GM23338 (cell line): Measurements from ENCODE around the gene CLCN1. TPM values are rescaled to one million over a fixed set of nuclear protein-coding genes. Genes with fewer than 3 reads are reported as not detected.

Experiments used
- ATAC-seq: fragments of 200-7000 bp; cut with Tn5 transposase; 3 replicates; pipeline ENCODE4 v1.9.1; 2020
- DNase-seq: peaks from one replicate; pipeline ENCODE4 v3.0.0-alpha.2; 2015; ENCODE audit warnings: low spot score
- H2AFZ ChIP-seq: fragments of 200-600 bp; sonication (generic); 2 replicates; pipeline ENCODE4 v1.8.0; 2016; ENCODE audit warnings: antibody characterized with exemption, mild to moderate bottlenecking, moderate library complexity
- H3F3A ChIP-seq: fragments of 200-600 bp; sonication (generic); replicated peaks from 2 replicates; pipeline ENCODE4 v1.8.0; 2017; ENCODE audit warnings: antibody characterized with exemption, mixed run types, low read depth
- H3K27ac ChIP-seq: fragments of 200-600 bp; sonication (generic); 2 replicates; pipeline ENCODE4 v1.6.1; 2016; ENCODE audit warnings: low read depth
- H3K27me3 ChIP-seq: fragments of 200-600 bp; sonication (generic); 2 replicates; pipeline ENCODE4 v1.8.0; 2016; ENCODE audit warnings: mild to moderate bottlenecking, mixed run types, moderate library complexity; ENCODE audit not compliant: insufficient read depth
- H3K36me3 ChIP-seq: fragments of 200-600 bp; sonication (generic); 2 replicates; pipeline ENCODE4 v1.8.0; 2016; ENCODE audit warnings: mild to moderate bottlenecking; ENCODE audit not compliant: insufficient read depth
- H3K4me1 ChIP-seq: fragments of 200-600 bp; sonication (generic); 2 replicates; pipeline ENCODE4 v1.8.0; 2016; ENCODE audit warnings: mild to moderate bottlenecking, moderate library complexity; ENCODE audit not compliant: insufficient read depth
- H3K4me2 ChIP-seq: fragments of 200-600 bp; sonication (generic); 2 replicates; pipeline ENCODE4 v1.7.1; 2017; ENCODE audit warnings: mixed run types
- H3K4me3 ChIP-seq: fragments of 200-600 bp; sonication (generic); 2 replicates; pipeline ENCODE4 v1.6.1; 2016; ENCODE audit warnings: mixed run types
- H3K79me2 ChIP-seq: fragments of 200-600 bp; sonication (generic); replicated peaks from 2 replicates; pipeline ENCODE4 v1.8.0; 2017; ENCODE audit warnings: mild to moderate bottlenecking; ENCODE audit not compliant: insufficient read depth
- H3K9me2 ChIP-seq: fragments of 200-600 bp; sonication (generic); 2 replicates; pipeline ENCODE4 v1.8.0; 2017; ENCODE audit not compliant: insufficient read depth
- H4K20me1 ChIP-seq: fragments of 200-600 bp; sonication (generic); replicated peaks from 2 replicates; pipeline ENCODE4 v1.8.0; 2017; ENCODE audit warnings: mild to moderate bottlenecking; ENCODE audit not compliant: insufficient read depth
- H3K27ac Mint-ChIP-seq: 2 replicates; pipeline ENCODE4 v1.8.0; 2020; ENCODE audit warnings: inconsistent platforms, mild to moderate bottlenecking, moderate library complexity, mixed read lengths
- H3K27me3 Mint-ChIP-seq: 3 replicates; pipeline ENCODE4 v1.8.0; 2022; ENCODE audit warnings: low read depth, mild to moderate bottlenecking, moderate library complexity, mixed read lengths, inconsistent platforms; ENCODE audit not compliant: insufficient read depth, poor library complexity
- H3K36me3 Mint-ChIP-seq: 3 replicates; pipeline ENCODE4 v1.8.0; 2021; ENCODE audit warnings: low read depth, mild to moderate bottlenecking, inconsistent platforms, moderate library complexity, mixed read lengths
- H3K4me1 Mint-ChIP-seq: 3 replicates; pipeline ENCODE4 v1.8.0; 2020; ENCODE audit warnings: mild to moderate bottlenecking, inconsistent platforms, mixed read lengths
- H3K4me3 Mint-ChIP-seq: 3 replicates; pipeline ENCODE4 v1.8.0; 2021; ENCODE audit warnings: moderate library complexity, mild to moderate bottlenecking, inconsistent platforms, mixed read lengths
- H3K9me3 Mint-ChIP-seq: 3 replicates; pipeline ENCODE4 v1.8.0; 2020; ENCODE audit warnings: moderate library complexity, mild to moderate bottlenecking, inconsistent platforms, mixed read lengths
- CREB1 ChIP-seq: fragments of 250-450 bp; sonication (Bioruptor Pico); IDR thresholded peaks from 2 replicates; pipeline ENCODE4 v1.5.0; 2020; ENCODE audit warnings: low read depth, mild to moderate bottlenecking, moderate library complexity
- NANOG ChIP-seq: IDR thresholded peaks from 2 replicates; pipeline ENCODE4 v1.6.1; 2016; ENCODE audit warnings: antibody characterized with exemption, borderline replicate concordance
- POLR2AphosphoS5 ChIP-seq: IDR thresholded peaks from 2 replicates; pipeline ENCODE4 v1.6.1; 2016; ENCODE audit warnings: antibody characterized with exemption, low read depth
- polyA plus RNA-seq: library from polyadenylated mRNA; unstranded; fragments of >200 nt; fragmentation: Nextera tagmentation; extraction: Ambion mirVana; gene quantifications from 2 replicates; pipeline ENCODE4 v1.2.1, GENCODE V29; 2016
- total RNA-seq: library from RNA; depleted of rRNA; stranded (reverse); fragments of >200 nt; shearing (Covaris generic); gene quantifications from 2 replicates; pipeline ENCODE4 v1.2.3, GENCODE V29; 2014
- TF ChIP-seq, protein P1 (sequence below): fragments of 250-450 bp; sonication (Bioruptor Pico); IDR thresholded peaks from 2 replicates; pipeline ENCODE4 v1.5.0; 2020; ENCODE audit warnings: mild to moderate bottlenecking, moderate library complexity
- TF ChIP-seq, protein P2 (sequence below): IDR thresholded peaks from one replicate; pipeline ENCODE4 v1.6.1; 2018; ENCODE audit warnings: antibody characterized with exemption; ENCODE audit not compliant: unreplicated experiment

The CLCN1 gene
- total and polyA plus RNA-seq, 2 experiments from 2014 or later = 0.38 to 0.48 TPM

- TF ChIP-seq, protein P1, sequence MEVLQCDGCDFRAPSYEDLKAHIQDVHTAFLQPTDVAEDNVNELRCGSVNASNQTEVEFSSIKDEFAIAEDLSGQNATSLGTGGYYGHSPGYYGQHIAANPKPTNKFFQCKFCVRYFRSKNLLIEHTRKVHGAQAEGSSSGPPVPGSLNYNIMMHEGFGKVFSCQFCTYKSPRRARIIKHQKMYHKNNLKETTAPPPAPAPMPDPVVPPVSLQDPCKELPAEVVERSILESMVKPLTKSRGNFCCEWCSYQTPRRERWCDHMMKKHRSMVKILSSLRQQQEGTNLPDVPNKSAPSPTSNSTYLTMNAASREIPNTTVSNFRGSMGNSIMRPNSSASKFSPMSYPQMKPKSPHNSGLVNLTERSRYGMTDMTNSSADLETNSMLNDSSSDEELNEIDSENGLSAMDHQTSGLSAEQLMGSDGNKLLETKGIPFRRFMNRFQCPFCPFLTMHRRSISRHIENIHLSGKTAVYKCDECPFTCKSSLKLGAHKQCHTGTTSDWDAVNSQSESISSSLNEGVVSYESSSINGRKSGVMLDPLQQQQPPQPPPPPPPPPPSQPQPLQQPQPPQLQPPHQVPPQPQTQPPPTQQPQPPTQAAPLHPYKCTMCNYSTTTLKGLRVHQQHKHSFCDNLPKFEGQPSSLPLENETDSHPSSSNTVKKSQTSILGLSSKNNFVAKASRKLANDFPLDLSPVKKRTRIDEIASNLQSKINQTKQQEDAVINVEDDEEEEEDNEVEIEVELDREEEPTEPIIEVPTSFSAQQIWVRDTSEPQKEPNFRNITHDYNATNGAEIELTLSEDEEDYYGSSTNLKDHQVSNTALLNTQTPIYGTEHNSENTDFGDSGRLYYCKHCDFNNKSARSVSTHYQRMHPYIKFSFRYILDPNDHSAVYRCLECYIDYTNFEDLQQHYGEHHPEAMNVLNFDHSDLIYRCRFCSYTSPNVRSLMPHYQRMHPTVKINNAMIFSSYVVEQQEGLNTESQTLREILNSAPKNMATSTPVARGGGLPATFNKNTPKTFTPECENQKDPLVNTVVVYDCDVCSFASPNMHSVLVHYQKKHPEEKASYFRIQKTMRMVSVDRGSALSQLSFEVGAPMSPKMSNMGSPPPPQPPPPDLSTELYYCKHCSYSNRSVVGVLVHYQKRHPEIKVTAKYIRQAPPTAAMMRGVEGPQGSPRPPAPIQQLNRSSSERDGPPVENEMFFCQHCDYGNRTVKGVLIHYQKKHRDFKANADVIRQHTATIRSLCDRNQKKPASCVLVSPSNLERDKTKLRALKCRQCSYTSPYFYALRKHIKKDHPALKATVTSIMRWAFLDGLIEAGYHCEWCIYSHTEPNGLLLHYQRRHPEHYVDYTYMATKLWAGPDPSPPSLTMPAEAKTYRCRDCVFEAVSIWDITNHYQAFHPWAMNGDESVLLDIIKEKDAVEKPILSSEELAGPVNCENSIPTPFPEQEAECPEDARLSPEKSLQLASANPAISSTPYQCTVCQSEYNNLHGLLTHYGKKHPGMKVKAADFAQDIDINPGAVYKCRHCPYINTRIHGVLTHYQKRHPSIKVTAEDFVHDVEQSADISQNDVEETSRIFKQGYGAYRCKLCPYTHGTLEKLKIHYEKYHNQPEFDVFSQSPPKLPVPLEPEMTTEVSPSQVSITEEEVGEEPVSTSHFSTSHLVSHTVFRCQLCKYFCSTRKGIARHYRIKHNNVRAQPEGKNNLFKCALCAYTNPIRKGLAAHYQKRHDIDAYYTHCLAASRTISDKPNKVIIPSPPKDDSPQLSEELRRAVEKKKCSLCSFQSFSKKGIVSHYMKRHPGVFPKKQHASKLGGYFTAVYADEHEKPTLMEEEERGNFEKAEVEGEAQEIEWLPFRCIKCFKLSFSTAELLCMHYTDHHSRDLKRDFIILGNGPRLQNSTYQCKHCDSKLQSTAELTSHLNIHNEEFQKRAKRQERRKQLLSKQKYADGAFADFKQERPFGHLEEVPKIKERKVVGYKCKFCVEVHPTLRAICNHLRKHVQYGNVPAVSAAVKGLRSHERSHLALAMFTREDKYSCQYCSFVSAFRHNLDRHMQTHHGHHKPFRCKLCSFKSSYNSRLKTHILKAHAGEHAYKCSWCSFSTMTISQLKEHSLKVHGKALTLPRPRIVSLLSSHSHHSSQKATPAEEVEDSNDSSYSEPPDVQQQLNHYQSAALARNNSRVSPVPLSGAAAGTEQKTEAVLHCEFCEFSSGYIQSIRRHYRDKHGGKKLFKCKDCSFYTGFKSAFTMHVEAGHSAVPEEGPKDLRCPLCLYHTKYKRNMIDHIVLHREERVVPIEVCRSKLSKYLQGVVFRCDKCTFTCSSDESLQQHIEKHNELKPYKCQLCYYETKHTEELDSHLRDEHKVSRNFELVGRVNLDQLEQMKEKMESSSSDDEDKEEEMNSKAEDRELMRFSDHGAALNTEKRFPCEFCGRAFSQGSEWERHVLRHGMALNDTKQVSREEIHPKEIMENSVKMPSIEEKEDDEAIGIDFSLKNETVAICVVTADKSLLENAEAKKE (CRISPR knock-in tag) = no peak
Observed at GRCh38 chr7:143394777-143395176, 78.9 kb downstream of the CLCN1 start (continued).

GRCh38 chr7:143395187-143396149 lies 79.6 kb downstream of the CLCN1 start:
- H3K4me1 ChIP-seq = no peaks in the 10 kb centered on the region; the same call in 1 of the 2 replicates
- peaks cover 37% of the 10 kb centered on the region for H3F3A ChIP-seq
- 0 out of 2 replicates have a peak, but pooled peaks cover 5% of the 10 kb centered on the region for H3K79me2 ChIP-seq
- Mint-ChIP-seq H3K36me3 (peaks cover 96% of the 10 kb centered on the region), H3K4me1 (no peaks in the 10 kb centered on the region; the same call in 2 of the 3 replicates), H3K9me3 (no peaks in the 10 kb centered on the region; the same call in 2 of the 3 replicates), H3K4me3 (no peak overlapping the region), H3K27ac (peak overlapping the region; percentile 4; the same call in 1 of the 2 replicates), H3K27me3 (peaks cover 15% of the 10 kb centered on the region)
- TF ChIP-seq, protein P2, sequence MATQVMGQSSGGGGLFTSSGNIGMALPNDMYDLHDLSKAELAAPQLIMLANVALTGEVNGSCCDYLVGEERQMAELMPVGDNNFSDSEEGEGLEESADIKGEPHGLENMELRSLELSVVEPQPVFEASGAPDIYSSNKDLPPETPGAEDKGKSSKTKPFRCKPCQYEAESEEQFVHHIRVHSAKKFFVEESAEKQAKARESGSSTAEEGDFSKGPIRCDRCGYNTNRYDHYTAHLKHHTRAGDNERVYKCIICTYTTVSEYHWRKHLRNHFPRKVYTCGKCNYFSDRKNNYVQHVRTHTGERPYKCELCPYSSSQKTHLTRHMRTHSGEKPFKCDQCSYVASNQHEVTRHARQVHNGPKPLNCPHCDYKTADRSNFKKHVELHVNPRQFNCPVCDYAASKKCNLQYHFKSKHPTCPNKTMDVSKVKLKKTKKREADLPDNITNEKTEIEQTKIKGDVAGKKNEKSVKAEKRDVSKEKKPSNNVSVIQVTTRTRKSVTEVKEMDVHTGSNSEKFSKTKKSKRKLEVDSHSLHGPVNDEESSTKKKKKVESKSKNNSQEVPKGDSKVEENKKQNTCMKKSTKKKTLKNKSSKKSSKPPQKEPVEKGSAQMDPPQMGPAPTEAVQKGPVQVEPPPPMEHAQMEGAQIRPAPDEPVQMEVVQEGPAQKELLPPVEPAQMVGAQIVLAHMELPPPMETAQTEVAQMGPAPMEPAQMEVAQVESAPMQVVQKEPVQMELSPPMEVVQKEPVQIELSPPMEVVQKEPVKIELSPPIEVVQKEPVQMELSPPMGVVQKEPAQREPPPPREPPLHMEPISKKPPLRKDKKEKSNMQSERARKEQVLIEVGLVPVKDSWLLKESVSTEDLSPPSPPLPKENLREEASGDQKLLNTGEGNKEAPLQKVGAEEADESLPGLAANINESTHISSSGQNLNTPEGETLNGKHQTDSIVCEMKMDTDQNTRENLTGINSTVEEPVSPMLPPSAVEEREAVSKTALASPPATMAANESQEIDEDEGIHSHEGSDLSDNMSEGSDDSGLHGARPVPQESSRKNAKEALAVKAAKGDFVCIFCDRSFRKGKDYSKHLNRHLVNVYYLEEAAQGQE = no peak
- TF ChIP-seq POLR2AphosphoS5 (peak; percentile 18; the same call in 1 of the 2 replicates), CREB1 (CRISPR knock-in tag) (no peak), NANOG (no peak)
- H3K36me3 ChIP-seq = peaks cover 41% of the 10 kb centered on the region
- peak; percentile 63 for DNase-seq
- H3K9me2 ChIP-seq = no peaks in the 10 kb centered on the region
- no peak overlapping the region for H3K4me3 ChIP-seq
- no peaks in the 10 kb centered on the region for H3K27me3 ChIP-seq
- peaks cover 5% of the 10 kb centered on the region for H4K20me1 ChIP-seq
- no peak overlapping the region for H3K4me2 ChIP-seq
- no peak overlapping the region for H3K27ac ChIP-seq
- peak; percentile 16 for ATAC-seq
- H2AFZ ChIP-seq = no peak overlapping the region
